Breast epithelium (tissue), 4 donors: Measurements from ENCODE around the gene SERINC5. TPM values are rescaled to one million over a fixed set of nuclear protein-coding genes. Genes with fewer than 3 reads are reported as not detected.
"Not testable (repeated sequence)": the region's sequence is repeated elsewhere in the genome, so short reads cannot be mapped to it uniquely, and the experiment has no call there.

Experiments
- DNase-seq, 2 donors: peaks; one replicate each; pipeline ENCODE4 v3.0.0-alpha.2; 2019; ENCODE audit warnings: low spot score in 2 of 2
- H3K27ac ChIP-seq, 2 donors: fragments of 200-600 bp; sonication (generic) in 1 of 2; one replicate each; pipeline ENCODE4 v1.5.1; 2016 to 2019; ENCODE audit warnings: mild to moderate bottlenecking in 1 of 2
- H3K27me3 ChIP-seq, 2 donors: fragments of 200-600 bp; sonication (generic) in 1 of 2; one replicate each; pipeline versions ENCODE4 v1.5.1 to v1.6.0; 2017 to 2019; ENCODE audit warnings: control low read depth in 1 of 2, mild to moderate bottlenecking in 1 of 2
- H3K36me3 ChIP-seq: fragments of 200-600 bp; one replicate; pipeline ENCODE4 v1.5.1; 2019
- H3K4me1 ChIP-seq, 2 donors: fragments of 200-600 bp; sonication (generic); one replicate each; pipeline ENCODE4 v1.5.1; 2016 to 2019; ENCODE audit warnings: control low read depth in 1 of 2
- H3K4me3 ChIP-seq, 3 donors: fragments of 200-600 bp; sonication (generic); 1 replicate in 2 of 3; 2 replicates in 1 of 3; pipeline ENCODE4 v1.5.1; 2016 to 2019; ENCODE audit warnings: mild to moderate bottlenecking in 3 of 3, moderate library complexity in 2 of 3
- H3K9me3 ChIP-seq, 2 donors: fragments of 200-600 bp; sonication (generic) in 1 of 2; one replicate each; pipeline ENCODE4 v1.5.1; 2016 to 2019; ENCODE audit warnings: control low read depth in 1 of 2
- POLR2A ChIP-seq: fragments of 450-650 bp; IDR thresholded peaks from one replicate; pipeline ENCODE4 v1.6.1; 2016; ENCODE audit warnings: antibody characterized with exemption, mild to moderate bottlenecking, moderate library complexity
- POLR2AphosphoS5 ChIP-seq, 3 donors: sonication (generic); formaldehyde crosslinking; IDR thresholded peaks; one replicate each; pipeline ENCODE4 v1.6.1; 2017; ENCODE audit warnings: antibody characterized with exemption in 3 of 3
- intact Hi-C: fragments of 100-400 bp; cut with DNase I; formaldehyde crosslinking; loops from one replicate; pipeline ENCODE4 v1.15.1; 2023; ENCODE audit warnings: low total_unique reads
- total RNA-seq, 3 donors: library from RNA; depleted of rRNA; stranded (reverse); fragments of >200 nt; gene quantifications; one replicate each; pipeline ENCODE4 v1.1.0, GENCODE V29; 2016
- TF ChIP-seq, protein P1 (sequence below), 3 donors: fragments of 450-650 bp; IDR thresholded peaks; one replicate each; pipeline ENCODE4 v1.5.1; 2016 to 2017; ENCODE audit warnings: antibody characterized with exemption in 3 of 3, mild to moderate bottlenecking in 3 of 3, moderate library complexity in 3 of 3

SERINC5 gene
- 10 to 100 TPM; 12.6 to 32.9 (median 28.5) TPM for total RNA-seq

DNA sequence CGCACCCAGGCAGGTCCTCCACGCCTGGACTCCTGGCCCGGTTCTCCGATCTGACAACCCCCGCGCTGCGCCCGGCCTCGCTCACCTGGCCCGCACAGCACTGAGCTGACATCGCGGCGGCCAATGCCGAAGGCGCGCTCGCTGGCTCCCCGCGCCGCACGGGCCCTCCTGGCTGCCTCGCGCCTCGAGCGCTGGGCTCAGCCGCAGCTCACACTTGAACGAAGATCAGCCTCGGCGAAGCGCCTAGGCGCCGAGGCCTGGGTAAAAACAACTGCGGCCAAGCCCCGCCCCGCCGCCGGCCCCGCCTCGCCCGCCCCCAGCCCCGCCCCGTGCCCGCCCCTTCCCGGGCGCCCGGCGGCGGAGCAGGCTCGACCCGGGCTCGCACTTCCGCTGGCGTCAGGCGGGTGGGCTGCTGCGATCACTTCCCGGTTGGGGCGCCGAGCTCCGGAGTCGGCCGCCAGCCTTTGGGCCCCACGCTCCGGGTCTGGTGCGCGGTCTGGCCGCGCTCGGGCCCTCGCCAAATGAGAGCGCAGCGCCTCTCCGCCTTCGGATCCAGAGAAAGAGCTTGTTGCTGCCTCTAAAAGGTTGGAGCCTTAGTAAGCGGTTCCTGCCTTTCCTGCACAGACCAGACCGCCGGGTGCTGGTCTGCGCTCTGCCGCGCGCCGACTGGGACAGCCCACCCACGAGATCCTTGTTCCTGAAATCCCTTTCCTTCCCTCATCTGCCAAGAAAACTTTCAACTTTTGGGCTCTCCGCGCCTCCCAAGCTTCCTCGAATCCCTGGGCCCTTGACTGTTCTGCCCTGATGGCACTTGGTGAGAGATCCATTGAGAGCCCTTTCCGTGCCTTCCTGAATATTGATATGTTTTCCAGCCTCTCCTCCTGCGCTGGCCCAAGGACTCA lies at the start of gene SERINC5:
TSS of gene SERINC5 (minus strand) at position 238 of the 902 bp plus-strand sequence. CDS start at position 112, 126 bp downstream.
- peak; percentile 67 to 75 for DNase-seq
- Histone ChIP-seq H3K4me3 (peak within 1 kb of the TSS; percentile 75 to 88 (median 87)), H3K27me3 (no peaks in the 10 kb centered on the region), H3K4me1 (peaks cover 0 to 12% of the 10 kb centered on the region in 2 donors), H3K9me3 (no peaks in the 10 kb centered on the region), H3K27ac (peak within 1 kb of the TSS; percentile 94 to 99), H3K36me3 (no peaks in the 10 kb centered on the region)
- intact Hi-C loops: no loop called here
- TF ChIP-seq POLR2A (peak; percentile 78), POLR2AphosphoS5 (IDR thresholded peaks at IDR 0.05) (peak; percentile 88 to 89 (median 89))
- TF ChIP-seq, protein P1, sequence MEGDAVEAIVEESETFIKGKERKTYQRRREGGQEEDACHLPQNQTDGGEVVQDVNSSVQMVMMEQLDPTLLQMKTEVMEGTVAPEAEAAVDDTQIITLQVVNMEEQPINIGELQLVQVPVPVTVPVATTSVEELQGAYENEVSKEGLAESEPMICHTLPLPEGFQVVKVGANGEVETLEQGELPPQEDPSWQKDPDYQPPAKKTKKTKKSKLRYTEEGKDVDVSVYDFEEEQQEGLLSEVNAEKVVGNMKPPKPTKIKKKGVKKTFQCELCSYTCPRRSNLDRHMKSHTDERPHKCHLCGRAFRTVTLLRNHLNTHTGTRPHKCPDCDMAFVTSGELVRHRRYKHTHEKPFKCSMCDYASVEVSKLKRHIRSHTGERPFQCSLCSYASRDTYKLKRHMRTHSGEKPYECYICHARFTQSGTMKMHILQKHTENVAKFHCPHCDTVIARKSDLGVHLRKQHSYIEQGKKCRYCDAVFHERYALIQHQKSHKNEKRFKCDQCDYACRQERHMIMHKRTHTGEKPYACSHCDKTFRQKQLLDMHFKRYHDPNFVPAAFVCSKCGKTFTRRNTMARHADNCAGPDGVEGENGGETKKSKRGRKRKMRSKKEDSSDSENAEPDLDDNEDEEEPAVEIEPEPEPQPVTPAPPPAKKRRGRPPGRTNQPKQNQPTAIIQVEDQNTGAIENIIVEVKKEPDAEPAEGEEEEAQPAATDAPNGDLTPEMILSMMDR (IDR thresholded peaks at IDR 0.05): peak in 1 of 3 donors; percentile 28

DNA sequence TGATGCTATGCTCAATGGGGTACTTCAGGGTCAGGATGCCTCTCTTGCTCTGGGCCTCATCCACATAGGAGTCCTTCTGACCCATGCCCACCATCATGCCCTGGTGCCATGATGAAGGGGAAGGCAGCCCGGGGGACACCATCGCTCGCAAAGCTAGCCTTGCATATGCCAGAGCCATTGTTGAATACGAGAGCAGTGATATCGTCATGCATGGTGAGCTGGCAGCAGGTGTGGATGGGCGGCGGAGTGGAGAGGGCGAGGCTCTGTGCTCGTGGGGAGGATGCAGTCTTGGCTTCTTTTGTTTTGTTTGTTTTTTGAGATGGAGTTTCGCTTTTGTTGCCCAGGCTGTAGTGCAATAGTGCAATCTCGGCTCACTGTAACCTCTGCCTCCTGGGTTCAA lies 46.8 kb upstream of the SERINC5 start:
- no peak overlapping the region for H3K27ac ChIP-seq
- no peaks in the 10 kb centered on the region for H3K27me3 ChIP-seq
- no peak for DNase-seq
- no peak overlapping the region for H3K4me3 ChIP-seq
- TF ChIP-seq POLR2A (no peak), POLR2AphosphoS5 (IDR thresholded peaks at IDR 0.05) (no peak)
- TF ChIP-seq, protein P1 (IDR thresholded peaks at IDR 0.05): no peak
- intact Hi-C loops: loop anchor here (10.0 kb wide), 1 partner anchor 208 kb away; no protein-coding TSS in a partner anchor
- no peaks in the 10 kb centered on the region for H3K36me3 ChIP-seq
- no peaks in the 10 kb centered on the region for H3K9me3 ChIP-seq
- H3K4me1 ChIP-seq: no peaks in the 10 kb centered on the region

DNA sequence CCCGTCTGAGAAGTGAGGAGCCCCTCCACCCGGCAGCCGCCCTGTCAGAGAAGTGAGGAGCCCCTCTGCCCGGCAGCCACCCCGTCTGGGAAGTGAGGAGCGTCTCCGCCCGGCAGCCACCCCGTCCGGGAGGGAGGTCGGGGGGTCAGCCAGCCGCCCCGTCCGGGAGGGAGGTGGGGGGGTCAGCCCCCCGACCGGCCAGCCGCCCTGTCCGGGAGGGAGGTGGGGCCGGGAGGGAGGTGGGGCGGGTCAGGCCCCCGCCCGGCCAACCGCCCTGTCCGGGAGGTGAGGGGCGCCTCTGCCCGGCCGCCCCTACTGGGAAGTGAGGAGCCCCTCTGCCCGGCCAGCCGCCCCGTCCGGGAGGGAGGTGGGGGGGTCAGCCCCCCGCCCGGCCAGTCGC lies 45.5 kb upstream of the SERINC5 start:
- not testable (repeated sequence) for DNase-seq, H3K27ac ChIP-seq, H3K9me3 ChIP-seq, H3K4me3 ChIP-seq, H3K36me3 ChIP-seq, H3K4me1 ChIP-seq, H3K27me3 ChIP-seq
- intact Hi-C loops: loop anchor here (10.0 kb wide), 1 partner anchor 207 kb away; no protein-coding TSS in a partner anchor

DNA sequence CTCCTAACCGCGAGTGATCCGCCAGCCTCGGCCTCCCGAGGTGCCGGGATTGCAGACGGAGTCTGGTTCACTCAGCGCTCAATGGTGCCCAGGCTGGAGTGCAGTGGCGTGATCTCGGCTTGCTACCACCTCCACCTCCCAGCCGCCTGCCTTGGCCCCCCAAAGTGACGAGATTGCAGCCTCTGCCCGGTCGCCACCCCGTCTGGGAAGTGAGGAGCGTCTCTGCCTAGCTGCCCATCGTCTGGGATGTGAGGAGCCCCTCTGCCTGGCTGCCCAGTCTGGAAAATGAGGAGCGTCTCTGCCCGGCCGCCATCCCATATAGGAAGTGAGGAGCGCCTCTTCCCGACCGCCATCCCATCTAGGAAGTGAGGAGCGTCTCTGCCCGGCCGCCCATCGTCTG lies 44.9 kb upstream of the SERINC5 start:
- not testable (repeated sequence) for H3K4me1 ChIP-seq, H3K27ac ChIP-seq, H3K36me3 ChIP-seq, H3K9me3 ChIP-seq, H3K27me3 ChIP-seq, H3K4me3 ChIP-seq, DNase-seq
- intact Hi-C loops: loop anchor here (10.0 kb wide), 1 partner anchor 206 kb away; no protein-coding TSS in a partner anchor

DNA sequence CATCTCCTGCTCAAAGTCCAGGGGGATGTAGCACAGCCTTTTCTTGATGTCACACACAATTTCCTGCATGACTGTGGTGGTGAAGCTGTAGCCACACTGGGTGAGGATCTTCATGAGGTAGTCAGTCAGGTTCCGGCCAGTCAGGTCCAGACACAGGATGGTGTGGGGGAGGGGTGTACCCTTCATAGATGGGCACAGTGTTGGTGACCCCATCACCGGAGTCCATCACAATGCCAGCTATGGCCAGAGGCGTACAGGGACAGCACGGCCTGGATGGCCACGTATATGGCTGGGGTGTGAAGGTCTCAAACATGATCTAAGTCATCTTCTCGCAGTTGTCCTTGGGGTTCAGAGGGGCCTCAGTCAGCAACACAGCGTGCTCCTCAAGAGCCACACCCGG lies 44.3 kb upstream of the SERINC5 start:
- TF ChIP-seq, protein P1 (IDR thresholded peaks at IDR 0.05): no peak
- TF ChIP-seq POLR2A: no peak
- TF ChIP-seq POLR2AphosphoS5 (IDR thresholded peaks at IDR 0.05): no peak
- H3K27me3 ChIP-seq: no peaks in the 10 kb centered on the region
- intact Hi-C loops: loop anchor here (10.0 kb wide), 1 partner anchor 205 kb away; no protein-coding TSS in a partner anchor
- no peaks in the 10 kb centered on the region for H3K36me3 ChIP-seq
- H3K4me3 ChIP-seq: no peak overlapping the region
- no peak overlapping the region for H3K27ac ChIP-seq
- no peak for DNase-seq
- H3K4me1 ChIP-seq: no peaks in the 10 kb centered on the region
- H3K9me3 ChIP-seq: no peaks in the 10 kb centered on the region

DNA sequence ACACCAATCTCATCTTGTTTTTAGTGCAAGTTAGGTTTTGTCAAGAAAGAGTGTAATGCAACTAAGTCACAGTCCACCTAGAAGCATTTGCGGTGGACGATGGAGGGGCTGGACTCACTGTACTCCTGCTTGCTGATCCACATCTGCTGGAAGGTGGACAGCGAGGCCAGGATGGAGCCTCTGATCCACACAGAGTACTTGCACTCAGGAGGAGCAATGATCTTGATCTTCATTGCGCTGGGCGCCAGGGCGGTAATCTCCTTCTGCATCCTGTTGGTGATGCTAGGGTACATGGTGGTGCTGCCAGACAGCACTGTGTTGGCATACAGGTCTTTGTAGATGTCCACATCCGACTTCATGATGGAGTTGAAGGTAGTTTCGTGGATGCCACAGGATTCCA lies 43.8 kb upstream of the SERINC5 start:
- no peaks in the 10 kb centered on the region for H3K36me3 ChIP-seq
- no peak overlapping the region for H3K27ac ChIP-seq
- TF ChIP-seq POLR2AphosphoS5 (IDR thresholded peaks at IDR 0.05): no peak
- intact Hi-C loops: no loop called here
- H3K9me3 ChIP-seq: no peaks in the 10 kb centered on the region
- H3K4me1 ChIP-seq: no peaks in the 10 kb centered on the region
- H3K27me3 ChIP-seq: no peaks in the 10 kb centered on the region
- H3K4me3 ChIP-seq: no peak overlapping the region
- no peak for DNase-seq
